ENCODE measurements around the gene TRMT1.

Gene TRMT1

DNA sequence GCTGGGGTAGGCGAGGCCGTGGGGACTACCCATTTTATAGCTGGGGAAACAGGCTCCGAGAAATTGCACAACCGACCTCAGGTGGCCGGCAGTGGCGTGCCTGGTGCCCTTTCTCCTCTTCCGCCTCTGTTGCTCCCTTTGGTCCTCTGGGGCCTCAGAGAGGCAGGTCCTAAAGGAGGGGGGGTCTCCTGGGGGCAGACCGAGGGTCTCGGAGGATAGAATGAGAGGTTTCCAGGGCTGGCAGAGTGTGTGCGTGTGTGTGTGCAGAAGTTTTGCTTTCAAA, 22.3 kb upstream of the TRMT1 start:
- CTCF ChIA-PET: no interaction called here
- TF ChIP-seq, protein P1, sequence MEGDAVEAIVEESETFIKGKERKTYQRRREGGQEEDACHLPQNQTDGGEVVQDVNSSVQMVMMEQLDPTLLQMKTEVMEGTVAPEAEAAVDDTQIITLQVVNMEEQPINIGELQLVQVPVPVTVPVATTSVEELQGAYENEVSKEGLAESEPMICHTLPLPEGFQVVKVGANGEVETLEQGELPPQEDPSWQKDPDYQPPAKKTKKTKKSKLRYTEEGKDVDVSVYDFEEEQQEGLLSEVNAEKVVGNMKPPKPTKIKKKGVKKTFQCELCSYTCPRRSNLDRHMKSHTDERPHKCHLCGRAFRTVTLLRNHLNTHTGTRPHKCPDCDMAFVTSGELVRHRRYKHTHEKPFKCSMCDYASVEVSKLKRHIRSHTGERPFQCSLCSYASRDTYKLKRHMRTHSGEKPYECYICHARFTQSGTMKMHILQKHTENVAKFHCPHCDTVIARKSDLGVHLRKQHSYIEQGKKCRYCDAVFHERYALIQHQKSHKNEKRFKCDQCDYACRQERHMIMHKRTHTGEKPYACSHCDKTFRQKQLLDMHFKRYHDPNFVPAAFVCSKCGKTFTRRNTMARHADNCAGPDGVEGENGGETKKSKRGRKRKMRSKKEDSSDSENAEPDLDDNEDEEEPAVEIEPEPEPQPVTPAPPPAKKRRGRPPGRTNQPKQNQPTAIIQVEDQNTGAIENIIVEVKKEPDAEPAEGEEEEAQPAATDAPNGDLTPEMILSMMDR (conservative IDR thresholded peaks at IDR 0.05; ENCODE audit: low read depth): no peak
- no peak for DNase-seq (ENCODE audit: low spot score)
- H3K27ac ChIP-seq: peak overlapping the region; percentile 53
- POLR2A ChIA-PET (ENCODE audit: low non-redundant PET): no interaction called here

DNA sequence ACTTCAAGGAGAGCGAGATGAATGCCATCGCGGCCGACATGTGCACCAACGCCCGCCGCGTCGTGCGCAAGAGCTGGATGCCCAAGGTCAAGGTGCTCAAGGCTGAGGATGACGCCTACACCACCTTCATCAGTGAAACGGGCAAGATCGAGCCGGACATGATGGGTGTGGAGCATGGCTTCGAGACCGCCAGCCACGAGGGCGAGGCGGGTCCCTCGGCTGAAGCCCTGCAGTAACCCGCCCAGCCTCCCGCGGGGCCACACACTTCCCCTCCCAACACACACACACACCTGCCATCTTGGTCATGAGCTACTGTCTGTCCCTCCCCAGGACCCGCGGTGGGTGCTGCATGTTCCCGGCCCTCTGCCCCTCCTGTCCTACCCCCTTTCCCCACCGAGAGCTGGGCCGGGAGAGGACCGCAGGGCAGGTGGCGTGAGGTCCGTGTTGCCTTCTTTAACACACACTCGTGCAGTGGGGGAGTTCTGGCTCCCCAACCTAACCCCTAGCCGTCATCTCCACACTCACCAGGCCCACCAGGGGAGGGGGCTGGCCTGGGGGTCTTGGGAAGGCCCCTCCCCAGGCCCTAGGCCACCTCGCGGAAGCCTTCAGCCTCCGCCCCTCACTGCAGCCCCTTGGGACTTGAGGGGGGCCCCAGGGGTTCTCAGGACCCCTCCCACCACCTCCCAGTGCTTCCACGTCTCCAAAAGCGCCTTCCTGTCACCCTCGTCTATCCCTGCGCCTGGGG, 21.8 kb upstream of the TRMT1 start:
- TF ChIP-seq, protein P1 (conservative IDR thresholded peaks at IDR 0.05; ENCODE audit: low read depth): no peak
- ChIA-PET POLR2A (ENCODE audit: low non-redundant PET) (no interaction called here), CTCF (no interaction called here)
- no peak for DNase-seq (ENCODE audit: low spot score)
- H3K27ac ChIP-seq: peak overlapping the region; percentile 53

DNA sequence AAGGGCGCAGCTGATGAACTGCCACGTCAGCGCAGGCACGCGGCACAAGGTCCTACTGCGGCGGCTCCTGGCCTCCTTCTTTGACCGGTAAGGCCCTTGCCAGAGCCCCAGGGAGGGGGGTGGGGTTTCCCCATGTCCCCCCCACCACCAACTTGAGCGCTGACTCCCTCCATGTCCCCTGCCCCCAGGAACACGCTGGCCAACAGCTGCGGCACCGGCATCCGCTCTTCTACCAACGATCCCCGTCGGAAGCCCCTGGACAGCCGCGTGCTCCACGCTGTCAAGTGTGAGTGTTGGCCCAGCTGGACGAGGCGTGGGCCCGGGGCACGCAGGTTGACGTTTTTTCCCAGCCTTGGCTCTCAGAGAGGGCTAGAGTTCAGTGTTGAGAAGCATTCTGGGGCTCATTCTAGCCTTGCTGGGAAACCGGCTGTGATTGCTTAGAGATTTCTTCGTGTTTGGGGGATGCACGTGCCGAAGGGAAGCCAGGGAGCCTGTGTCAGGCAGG, 20.8 kb upstream of the TRMT1 start:
- TF ChIP-seq, protein P1 (conservative IDR thresholded peaks at IDR 0.05; ENCODE audit: low read depth): no peak
- ChIA-PET CTCF (no interaction called here), POLR2A (ENCODE audit: low non-redundant PET) (no interaction called here)
- peak overlapping the region; percentile 53 for H3K27ac ChIP-seq
- DNase-seq (ENCODE audit: low spot score): no peak

DNA sequence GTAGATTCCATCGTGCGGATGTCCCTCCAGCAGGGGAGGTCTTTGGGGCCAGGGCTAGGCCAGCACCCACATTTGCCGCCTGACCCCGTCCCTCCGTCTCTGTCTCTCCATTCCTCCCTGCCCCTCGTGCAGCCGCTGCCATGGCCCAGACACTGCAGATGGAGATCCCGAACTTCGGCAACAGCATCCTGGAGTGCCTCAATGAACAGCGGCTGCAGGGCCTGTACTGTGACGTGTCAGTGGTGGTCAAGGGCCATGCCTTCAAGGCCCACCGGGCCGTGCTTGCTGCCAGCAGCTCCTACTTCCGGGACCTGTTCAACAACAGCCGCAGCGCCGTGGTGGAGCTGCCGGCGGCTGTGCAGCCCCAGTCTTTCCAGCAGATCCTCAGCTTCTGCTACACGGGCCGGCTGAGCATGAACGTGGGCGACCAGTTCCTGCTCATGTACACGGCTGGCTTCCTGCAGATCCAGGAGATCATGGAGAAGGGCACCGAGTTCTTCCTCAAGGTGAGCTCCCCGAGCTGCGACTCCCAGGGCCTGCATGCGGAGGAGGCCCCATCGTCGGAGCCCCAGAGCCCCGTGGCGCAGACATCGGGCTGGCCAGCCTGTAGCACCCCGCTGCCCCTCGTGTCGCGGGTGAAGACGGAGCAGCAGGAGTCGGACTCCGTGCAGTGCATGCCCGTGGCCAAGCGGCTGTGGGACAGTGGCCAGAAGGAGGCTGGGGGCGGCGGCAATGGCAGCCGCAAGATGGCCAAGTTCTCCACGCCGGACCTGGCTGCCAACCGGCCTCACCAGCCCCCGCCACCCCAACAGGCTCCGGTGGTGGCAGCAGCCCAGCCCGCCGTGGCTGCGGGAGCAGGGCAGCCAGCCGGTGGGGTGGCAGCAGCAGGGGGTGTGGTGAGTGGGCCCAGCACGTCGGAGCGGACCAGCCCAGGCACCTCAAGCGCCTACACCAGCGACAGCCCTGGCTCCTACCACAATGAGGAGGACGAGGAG, 18.8 kb upstream of the TRMT1 start:
- ChIA-PET POLR2A (ENCODE audit: low non-redundant PET) (no interaction called here), CTCF (interaction anchor here (0.9 kb wide), 1 partner anchor 170 kb away, joined by 3 read pairs; no protein-coding TSS in a partner anchor)
- TF ChIP-seq, protein P1 (conservative IDR thresholded peaks at IDR 0.05; ENCODE audit: low read depth): no peak
- DNase-seq (ENCODE audit: low spot score): no peak
- no peak overlapping the region for H3K27ac ChIP-seq

DNA sequence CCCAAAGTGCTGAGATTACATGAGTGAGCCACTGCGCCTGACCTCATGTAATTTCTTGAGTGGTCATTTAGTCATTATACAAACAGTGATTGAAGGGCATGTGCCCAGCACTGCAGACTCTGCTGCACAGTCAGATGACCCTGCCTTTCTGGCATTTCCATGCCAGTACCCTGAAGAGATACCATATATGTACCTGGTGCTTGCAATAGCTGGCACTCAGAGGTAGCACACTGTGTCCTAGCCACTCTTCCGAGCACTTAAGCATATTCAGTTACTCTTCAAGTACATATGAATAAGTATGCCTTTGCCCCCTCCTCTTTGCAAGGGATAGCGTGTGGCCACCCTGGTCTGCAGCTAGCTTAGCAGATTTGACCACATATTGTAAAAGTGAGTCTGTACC, 18.1 kb upstream of the TRMT1 start:
- DNase-seq (ENCODE audit: low spot score): no peak
- TF ChIP-seq, protein P1 (conservative IDR thresholded peaks at IDR 0.05; ENCODE audit: low read depth): no peak
- ChIA-PET POLR2A (ENCODE audit: low non-redundant PET) (interaction anchor here (0.7 kb wide), 1 partner anchor 12 kb away, joined by 4 read pairs; no protein-coding TSS in a partner anchor), CTCF (interaction anchor here (0.9 kb wide), 1 partner anchor 169 kb away, joined by 3 read pairs; no protein-coding TSS in a partner anchor)
- no peak overlapping the region for H3K27ac ChIP-seq

DNA sequence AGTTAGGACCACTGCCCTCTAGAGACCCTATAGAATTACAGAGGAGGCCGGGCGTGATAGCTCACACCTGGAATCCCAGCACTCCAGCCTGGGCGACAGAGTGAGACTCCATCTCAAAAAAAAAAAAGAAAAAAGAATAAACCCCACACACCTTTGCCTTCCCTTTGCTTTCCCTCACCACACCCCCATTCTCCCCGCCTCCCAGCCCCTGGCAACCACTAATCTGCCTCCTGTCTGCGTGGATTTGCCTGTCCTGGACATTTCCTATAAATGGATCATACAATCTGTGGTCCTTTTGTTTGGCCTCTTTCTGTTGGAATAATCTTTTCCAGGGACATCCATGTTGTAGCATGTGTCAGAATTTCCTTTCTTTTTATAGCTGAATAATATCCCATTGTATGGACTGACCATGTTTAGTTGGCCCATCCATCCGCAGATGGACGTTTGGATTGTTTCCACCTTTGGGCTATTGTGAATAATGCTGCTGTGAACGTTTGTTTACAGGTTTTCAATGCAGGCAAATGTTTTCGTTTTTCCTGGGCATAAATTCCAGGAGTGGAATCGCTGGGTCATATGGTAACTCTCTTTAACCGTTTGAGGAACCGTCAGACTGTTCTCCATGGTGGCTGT, 16.8 kb upstream of the TRMT1 start:
- no peak for DNase-seq (ENCODE audit: low spot score)
- ChIA-PET CTCF (interaction anchor here (0.6 to 0.7 kb wide), 3 partner anchors 50 to 1777 kb away, joined by 3 to 4 read pairs (median 3); no protein-coding TSS in a partner anchor), POLR2A (ENCODE audit: low non-redundant PET) (no interaction called here)
- TF ChIP-seq, protein P1 (conservative IDR thresholded peaks at IDR 0.05; ENCODE audit: low read depth): no peak
- peak overlapping the region; percentile 16 for H3K27ac ChIP-seq

Measured in RWPE1 (cell line).